H54 (cell line): ENCODE measurements around the gene SERINC2.
"Not testable (repeated sequence)": the region's sequence is repeated elsewhere in the genome, so short reads cannot be mapped to it uniquely, and the experiment has no call there.

Experiments
- DNase-seq: peaks from one replicate; pipeline ENCODE4 v3.0.0; 2011; ENCODE audit warnings: low spot score, mixed read lengths; ENCODE audit not compliant: insufficient read length
- FAIRE-seq: peaks from 3 replicates; lab custom pipeline; 2011; peaks lifted over from hg19 to GRCh38; lab: Jason Lieb, UNC
- POLR2A ChIP-seq: IDR thresholded peaks from 2 replicates; pipeline ENCODE4 v1.6.1; 2011; ENCODE audit warnings: low read depth, mild to moderate bottlenecking, low read length

SERINC2 gene

DNA sequence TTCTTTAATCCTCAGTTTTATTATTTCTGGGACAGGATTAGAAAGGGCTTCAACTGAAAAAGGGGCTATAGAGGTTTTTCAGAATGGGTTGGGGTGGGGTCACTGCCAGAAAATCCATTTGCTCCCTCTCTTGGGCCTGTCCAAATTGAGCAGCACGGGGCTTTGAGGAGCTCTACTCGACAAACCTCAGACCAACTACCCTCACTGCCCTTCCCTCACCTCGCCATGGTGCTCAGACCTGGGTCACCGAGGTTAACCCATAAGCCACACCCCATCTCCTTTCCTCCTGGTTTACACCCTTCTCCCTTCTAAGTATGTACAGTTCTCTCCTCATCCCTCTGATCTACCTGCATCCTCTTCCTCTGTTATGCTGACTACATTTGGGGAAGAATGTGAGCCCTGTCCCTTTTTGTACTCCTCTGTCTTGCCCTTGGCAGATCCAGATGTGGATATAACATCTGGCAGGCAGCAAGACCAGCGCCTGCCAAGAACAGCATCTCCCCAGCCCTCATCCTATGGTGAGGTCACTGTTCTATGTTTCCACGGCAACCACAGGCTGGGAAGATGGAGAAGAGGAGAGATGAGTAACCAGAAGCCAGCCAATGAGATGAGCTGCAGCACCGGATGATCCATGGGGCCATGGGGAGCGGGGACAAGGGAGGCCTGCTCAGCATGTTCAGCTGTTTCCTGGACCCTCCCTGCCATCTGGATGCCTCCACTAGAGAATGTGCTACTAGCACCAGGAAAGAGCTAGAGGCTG is 36.5 kb upstream of the SERINC2 start:
- no peak for TF ChIP-seq POLR2A
- FAIRE-seq = peak; percentile 94
- peak; percentile 94 for DNase-seq

DNA sequence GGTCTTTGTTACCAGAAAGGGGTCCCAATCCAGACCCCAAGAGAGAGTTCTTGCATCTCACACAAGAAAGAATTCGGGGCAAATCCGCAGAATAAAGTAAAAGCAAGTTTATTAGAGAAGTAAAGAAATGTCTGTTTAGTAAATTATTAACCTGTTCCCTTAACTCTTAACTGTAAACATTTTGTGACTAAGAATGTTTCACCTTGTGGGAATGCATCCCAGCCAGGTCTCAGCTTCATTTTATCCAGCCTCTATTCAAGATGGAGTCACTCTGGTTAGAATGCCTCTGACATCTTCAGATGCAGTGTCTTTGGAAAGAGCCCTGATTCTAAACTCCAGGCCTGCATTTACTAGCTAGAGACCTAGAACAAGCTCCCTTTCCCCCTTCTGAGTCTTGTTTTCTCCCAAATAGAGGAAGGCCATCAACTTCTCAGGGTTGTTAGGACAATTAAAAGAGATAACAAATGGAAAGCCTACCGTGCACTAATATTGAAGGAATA is 35.6 kb upstream of the SERINC2 start:
- no peak for DNase-seq
- FAIRE-seq = no peak
- TF ChIP-seq POLR2A = no peak

DNA sequence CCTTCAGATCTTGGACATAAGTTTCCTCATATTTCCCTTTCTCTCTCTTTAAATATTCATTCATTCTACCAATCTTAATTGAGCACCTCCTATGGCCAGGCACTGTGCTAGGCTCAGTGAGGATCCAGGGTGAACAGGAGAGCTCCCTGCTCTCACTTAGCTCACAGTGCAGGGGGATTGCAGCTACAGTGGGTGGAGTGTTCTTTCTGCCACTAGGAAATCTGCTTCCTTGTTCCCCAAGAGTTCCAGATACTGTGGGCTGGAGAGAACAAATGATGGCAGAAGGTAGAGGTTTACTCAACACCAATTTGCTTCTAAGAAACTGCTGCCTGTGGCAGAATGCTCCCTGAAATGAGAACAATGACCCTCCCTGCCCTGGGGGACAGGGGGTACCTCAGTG is 35.0 kb upstream of the SERINC2 start:
- no peak for DNase-seq
- TF ChIP-seq POLR2A = no peak
- no peak for FAIRE-seq

DNA sequence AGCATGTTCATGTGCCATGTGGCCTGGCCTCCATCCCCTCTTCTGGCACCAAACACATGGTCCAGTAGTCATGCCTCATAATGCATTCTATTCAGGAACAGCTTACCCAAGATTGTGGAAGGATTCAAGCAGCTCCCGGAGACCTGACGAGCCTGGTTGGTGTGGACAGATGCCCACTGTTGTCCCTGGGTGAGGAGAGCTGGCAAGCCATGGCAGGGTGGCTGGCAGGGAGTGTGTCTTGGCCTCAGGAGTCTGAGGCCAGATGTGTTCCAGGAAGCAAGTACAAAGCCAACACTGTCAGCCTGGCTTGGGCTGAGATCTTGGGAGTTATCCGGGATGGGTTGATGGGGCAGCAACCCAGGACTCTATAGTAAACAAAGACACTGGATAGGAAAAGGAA is 32.8 kb upstream of the SERINC2 start:
- FAIRE-seq (no peak), DNase-seq (no peak)
- TF ChIP-seq POLR2A = no peak

DNA sequence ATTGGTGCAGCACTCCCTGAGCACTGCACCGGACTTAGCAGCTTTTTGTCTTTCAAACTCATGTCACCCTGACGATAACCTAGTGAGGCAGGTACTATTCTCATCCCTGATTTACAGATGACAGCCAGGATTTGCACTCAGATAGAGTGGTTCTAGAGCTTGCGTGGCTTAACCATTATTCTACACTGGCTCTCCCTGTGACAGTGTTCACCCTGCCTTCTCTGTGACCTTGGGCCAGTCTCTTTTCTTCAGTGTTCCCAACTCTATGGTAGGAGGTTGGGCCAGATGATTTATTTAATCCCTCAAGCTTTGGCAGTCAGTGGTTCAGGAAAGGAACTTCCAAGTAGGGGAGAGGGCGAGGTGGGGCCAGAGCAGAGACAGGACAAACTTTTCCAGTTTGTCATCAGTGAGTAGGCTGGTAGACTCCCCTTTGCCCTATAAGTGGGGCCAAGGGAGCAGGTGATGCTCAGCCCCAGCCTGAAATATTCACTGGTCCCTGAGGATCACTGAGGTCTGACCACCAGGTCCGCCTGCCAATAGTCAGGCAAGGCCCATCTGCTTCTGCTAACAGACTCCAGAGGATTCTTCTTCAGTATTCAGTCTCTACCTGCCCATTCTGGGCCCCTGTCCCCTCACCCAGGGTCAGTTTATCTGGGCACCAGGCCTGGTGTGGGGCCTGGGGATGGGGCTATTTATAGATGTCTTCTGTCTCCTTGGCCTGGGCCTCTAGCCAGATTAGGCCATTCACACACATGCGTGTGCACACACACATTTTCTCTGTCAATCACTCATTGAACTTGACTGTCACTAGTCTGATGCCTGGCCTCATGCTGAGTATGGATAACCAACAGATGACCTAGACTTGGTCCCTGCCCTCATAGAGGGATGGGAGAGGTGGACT is 31.4 kb upstream of the SERINC2 start:
- no peak for TF ChIP-seq POLR2A
- FAIRE-seq (no peak), DNase-seq (no peak)

DNA sequence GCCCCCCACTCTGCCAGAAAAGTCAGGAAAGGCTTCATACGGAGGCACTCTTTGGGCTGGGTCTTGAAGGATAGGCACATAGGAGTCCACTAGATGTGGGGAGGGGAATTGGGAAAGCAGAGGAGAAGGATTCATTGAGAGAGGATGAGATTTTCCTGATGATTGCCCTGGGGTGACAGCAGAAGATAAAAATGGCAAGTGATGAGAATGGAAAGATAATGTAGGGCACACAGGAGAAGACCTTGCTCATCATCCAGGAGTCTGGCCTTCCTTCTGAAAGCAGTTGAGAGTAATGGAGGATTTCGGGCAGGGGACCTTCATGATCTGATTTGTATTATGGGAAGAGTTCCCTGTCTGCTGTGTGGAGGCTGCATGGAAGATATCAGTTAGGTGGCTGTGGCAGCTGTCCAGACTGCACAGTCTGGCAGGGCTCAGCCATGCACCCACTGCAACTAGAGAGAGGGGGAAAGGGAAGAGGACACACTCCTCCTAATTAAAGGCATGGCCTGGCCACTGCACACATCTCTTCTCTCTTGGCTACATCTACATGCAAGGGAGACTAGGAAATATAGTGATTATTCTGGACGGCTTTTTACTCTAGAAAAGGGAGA is 30.5 kb upstream of the SERINC2 start:
- no peak for TF ChIP-seq POLR2A
- FAIRE-seq (no peak), DNase-seq (no peak)

DNA sequence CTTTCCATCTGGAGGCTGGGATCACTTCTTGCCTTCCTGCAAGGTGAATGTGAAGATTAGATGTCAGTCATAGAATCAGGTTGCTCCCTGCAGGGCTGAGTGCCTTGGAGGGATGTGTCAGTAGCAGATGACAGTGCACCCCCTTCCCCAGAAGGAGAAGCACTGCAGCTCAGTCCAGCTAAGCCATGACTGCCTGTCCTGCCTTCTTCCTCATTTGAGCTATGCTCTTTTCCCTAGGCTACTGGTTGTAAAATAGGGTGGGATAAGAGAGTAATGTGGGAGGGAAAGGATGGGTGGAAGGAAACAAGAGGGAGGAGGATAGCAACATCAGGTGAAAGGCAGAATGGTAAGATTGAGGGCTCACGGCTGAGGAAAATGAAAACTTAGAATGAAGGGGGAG is 29.0 kb upstream of the SERINC2 start:
- no peak for TF ChIP-seq POLR2A
- DNase-seq = no peak
- FAIRE-seq = no peak

DNA sequence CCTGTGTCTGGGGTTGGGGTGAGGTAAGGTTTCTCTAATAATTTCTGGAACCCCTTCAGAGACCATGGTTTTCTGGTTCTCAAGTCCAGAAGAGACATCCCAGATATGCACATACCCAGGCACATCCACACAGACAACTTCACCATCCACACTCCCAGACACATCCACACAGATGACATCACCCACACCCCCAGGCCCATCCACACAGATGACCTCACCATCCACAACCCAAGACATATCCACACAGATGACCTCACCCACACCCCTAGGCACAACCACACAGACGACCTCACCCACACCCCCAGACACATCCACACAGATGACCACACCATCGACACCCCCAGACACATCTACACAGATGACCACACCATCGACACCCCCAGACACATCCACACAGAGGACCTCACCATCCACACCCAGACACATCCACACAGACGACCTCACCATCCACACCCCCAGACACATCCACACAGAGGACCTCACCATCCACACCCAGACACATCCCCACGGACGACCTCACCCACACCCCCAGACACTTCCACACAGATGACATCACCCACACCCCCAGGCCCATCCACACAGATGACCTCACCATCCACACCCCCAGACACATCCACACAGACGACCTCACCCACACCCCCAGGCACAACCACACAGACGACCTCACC is 26.3 kb upstream of the SERINC2 start:
- not testable (repeated sequence) for FAIRE-seq, DNase-seq

DNA sequence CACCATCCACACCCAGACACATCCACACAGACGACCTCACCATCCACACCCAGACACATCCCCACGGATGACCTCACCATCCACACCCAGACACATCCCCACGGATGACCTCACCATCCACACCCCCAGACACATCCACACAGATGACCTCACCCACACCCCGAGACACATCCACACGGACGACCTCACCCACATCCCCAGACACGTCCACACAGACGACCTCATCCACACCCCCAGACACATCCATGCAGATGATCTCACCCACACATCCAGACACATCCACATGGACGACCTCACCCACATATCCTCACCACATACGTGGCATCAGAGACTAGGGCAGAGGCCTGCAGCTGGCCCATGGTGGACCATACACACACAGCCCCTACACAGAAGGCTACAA is 25.4 kb upstream of the SERINC2 start:
- no peak for TF ChIP-seq POLR2A
- FAIRE-seq (no peak), DNase-seq (no peak)

DNA sequence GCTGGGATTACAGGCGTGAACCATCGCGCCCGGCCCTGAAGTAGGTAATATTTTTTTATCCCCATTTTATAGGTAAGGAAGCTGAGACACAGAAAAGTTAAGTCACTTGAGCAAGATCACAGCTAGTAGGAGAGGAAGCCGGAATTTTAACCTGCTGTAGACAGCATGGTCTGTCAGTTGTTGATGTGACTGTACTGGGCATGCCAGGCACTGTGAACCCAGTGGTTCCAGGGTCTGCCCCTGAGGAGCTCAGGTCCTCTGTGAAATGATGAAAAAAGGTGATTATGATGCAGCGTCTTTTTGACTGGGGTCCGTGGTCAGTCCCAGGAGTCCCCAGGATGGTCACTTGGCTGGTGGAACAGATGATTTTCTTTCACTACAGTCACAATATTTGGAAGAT is 23.4 kb upstream of the SERINC2 start:
- FAIRE-seq (no peak), DNase-seq (no peak)
- TF ChIP-seq POLR2A = no peak

DNA sequence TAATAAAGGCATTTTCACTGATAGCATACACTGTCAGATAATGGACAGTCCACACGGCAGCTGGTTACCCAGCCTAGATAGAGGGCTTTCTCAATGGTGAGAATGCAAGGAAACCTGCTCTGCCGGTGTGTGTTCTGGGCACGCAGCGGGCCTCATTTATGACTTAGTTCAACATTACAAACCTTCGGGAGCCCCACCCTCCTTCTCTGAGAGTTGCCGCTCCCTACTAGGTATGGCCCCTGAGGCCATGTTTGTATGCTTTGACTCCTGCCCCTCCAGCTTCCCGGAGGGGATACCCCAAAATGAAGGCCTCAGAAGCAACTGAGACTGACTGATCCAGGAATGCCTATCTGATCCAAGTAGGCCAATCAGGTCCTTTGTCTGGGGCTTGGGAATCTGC is 22.9 kb upstream of the SERINC2 start:
- FAIRE-seq = no peak

DNA sequence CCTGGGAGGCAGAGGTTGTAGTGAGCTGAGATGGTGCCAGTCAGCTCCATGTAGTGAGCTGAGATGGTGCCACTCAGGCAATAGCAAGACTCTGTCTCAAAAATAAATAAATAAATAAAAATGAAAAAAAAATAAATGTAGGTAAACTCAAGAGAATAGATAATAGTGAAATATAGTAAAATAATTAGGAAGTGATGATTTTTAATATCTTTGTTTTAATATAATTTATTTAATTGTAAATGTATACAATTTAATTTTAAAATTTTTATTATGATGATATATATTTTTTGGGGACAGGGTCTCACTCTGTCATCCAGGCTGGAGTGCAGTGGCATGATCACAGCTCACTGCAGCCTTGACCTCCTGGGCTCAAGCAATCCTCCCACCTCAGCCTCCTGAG is 19.6 kb upstream of the SERINC2 start:
- no peak for FAIRE-seq
- no peak for DNase-seq
- TF ChIP-seq POLR2A = no peak

More for the DNA sequence above, 22.9 kb upstream of the SERINC2 start:
- no peak for DNase-seq
- TF ChIP-seq POLR2A = no peak

DNA sequence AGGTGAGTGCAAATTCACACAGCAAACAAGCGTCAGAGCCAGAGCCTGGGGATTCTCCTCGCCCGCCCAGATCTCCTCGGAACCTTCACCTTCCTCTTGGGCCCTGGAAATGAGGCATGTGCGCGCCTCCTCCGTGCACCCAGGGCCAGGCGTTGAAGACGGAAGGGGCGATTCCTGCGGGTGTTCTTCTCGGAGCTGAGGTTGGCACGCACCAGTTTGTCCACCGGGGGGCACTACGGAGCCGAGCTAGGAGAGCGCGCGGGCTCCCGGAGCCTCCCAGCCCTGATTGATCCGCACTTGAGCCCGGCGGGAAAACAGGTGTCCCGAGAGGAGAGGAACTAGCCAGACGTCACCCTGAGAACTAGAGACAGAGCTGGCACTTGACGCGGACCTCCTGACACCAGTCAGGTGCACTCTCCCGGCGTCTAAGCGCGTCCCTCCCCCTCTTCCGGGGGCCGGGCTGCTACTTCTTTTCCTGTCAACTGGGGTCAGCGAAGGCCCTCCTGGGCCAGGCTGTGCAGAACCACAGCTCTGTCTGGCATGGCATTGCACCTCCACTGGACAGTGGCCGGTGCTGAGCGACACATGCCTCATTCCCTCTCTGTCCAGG is 18.3 kb upstream of the SERINC2 start:
- DNase-seq (peak; percentile 78), FAIRE-seq (peak; percentile 11)
- no peak for TF ChIP-seq POLR2A
